T-cell (primary cell): ENCODE measurements around the gene ADAMTS16. TPM values are rescaled to one million over a fixed set of nuclear protein-coding genes. Genes with fewer than 3 reads are reported as not detected.

Experiments
- ATAC-seq, 4 experiments: fragments of 200-7000 bp in 3 of 4; fragments of 150-1000 bp in 1 of 4; cut with Tn5 transposase; replicated peaks in 1 of 4; 1 replicate in 3 of 4; 2 replicates in 1 of 4; pipeline ENCODE4 v1.10.0; 2021; ENCODE audit warnings: moderate library complexity in 3 of 4, mild to moderate bottlenecking in 2 of 4, moderate number of reproducible peaks in 1 of 4
- CTCF ChIA-PET, 2 donors: fragments of 300-600 bp; sonication (Branson Sonifier 250); formaldehyde crosslinking; loops; one replicate each; lab custom pipeline; 2022; ENCODE audit warnings: antibody characterized with exemption in 2 of 2; lab: Charles Lee
- POLR2A ChIA-PET, 2 donors: fragments of 300-600 bp; sonication (Branson Sonifier 250); formaldehyde crosslinking; loops; one replicate each; lab custom pipeline; 2022; ENCODE audit warnings: antibody characterized with exemption in 2 of 2; lab: Charles Lee
- DNase-seq, 35 experiments: peaks; one replicate each; pipeline versions ENCODE4 v3.0.0 to v3.0.0-alpha.2; 2013 to 2023
- H3K27ac ChIP-seq: one replicate; pipeline ENCODE4 v1.5.1; 2013; ENCODE audit warnings: low read length
- H3K27me3 ChIP-seq, 2 experiments: replicated peaks in 1 of 2; 1 replicate in 1 of 2; 2 replicates in 1 of 2; pipeline versions ENCODE4 v1.6.1 to v1.7.0; 2013; ENCODE audit warnings: low read length in 1 of 2, mixed read lengths in 1 of 2; ENCODE audit not compliant: control insufficient read depth in 2 of 2, insufficient read depth in 2 of 2; ENCODE audit errors: extremely low read depth in 1 of 2
- H3K36me3 ChIP-seq, 2 donors: 1 replicate in 1 of 2; 2 replicates in 1 of 2; pipeline versions ENCODE4 v1.6.1 to v1.7.0; 2013; ENCODE audit warnings: low read length in 1 of 2; ENCODE audit not compliant: control insufficient read depth in 2 of 2, insufficient read depth in 1 of 2; ENCODE audit errors: extremely low read depth in 1 of 2
- H3K4me1 ChIP-seq, 2 experiments: 1 replicate in 1 of 2; 2 replicates in 1 of 2; pipeline versions ENCODE4 v1.6.1 to v1.7.0; 2013; ENCODE audit warnings: low read length in 2 of 2, mixed read lengths in 1 of 2; ENCODE audit not compliant: insufficient read depth in 2 of 2, control insufficient read depth in 1 of 2; ENCODE audit errors: extremely low read depth in 1 of 2
- H3K4me3 ChIP-seq, 2 donors: 1 replicate in 1 of 2; 2 replicates in 1 of 2; pipeline versions ENCODE4 v1.5.1 to v1.7.0; 2013; ENCODE audit warnings: mild to moderate bottlenecking in 2 of 2, low read length in 1 of 2, moderate library complexity in 1 of 2; ENCODE audit not compliant: control insufficient read depth in 1 of 2; ENCODE audit errors: extremely low read depth in 1 of 2
- H3K9me3 ChIP-seq: 2 replicates; pipeline ENCODE4 v1.7.0; 2013
- H3K27ac Mint-ChIP-seq, 2 donors: one replicate each; pipeline ENCODE4 v1.8.0; 2020 to 2021; ENCODE audit warnings: mild to moderate bottlenecking in 2 of 2, mixed read lengths in 2 of 2
- H3K27me3 Mint-ChIP-seq, 2 donors: one replicate each; pipeline ENCODE4 v1.8.0; 2021 to 2022; ENCODE audit warnings: mixed read lengths in 2 of 2
- H3K36me3 Mint-ChIP-seq: one replicate; pipeline ENCODE4 v1.8.0; 2021; ENCODE audit warnings: mixed read lengths
- H3K4me1 Mint-ChIP-seq, 3 donors: one replicate each; pipeline ENCODE4 v1.8.0; 2020 to 2022; ENCODE audit warnings: mixed read lengths in 3 of 3, mild to moderate bottlenecking in 1 of 3
- H3K4me3 Mint-ChIP-seq, 3 donors: one replicate each; pipeline ENCODE4 v1.8.0; 2020 to 2022; ENCODE audit warnings: mild to moderate bottlenecking in 3 of 3, mixed read lengths in 3 of 3, moderate library complexity in 3 of 3
- H3K9me3 Mint-ChIP-seq, 3 donors: one replicate each; pipeline ENCODE4 v1.8.0; 2020 to 2022; ENCODE audit warnings: mixed read lengths in 3 of 3
- WGBS: methylation state at CpG from one replicate; pipeline ENCODE4 v1.1.5; 2013; ENCODE audit warnings: missing lambda C conversion rate; ENCODE audit not compliant: insufficient coverage; 5-methylcytosine and 5-hydroxymethylcytosine counted together
- total RNA-seq, 35 experiments: library from RNA in 6 of 35; stranded (reverse) in 6 of 35; fragments of 120-200 nt in 1 of 35; gene quantifications; one replicate each; pipeline versions ENCODE4 v1.2.1 to v1.2.4 and lab custom pipeline; 2013 to 2026

ADAMTS16 gene
- total RNA-seq, 5 donors from 2014 or later (not counting 1 experiment from before 2014, with no cell fraction given): 0.06 to 0.09 TPM; not detected in 3

- H3K27ac Mint-ChIP-seq: no peak overlapping the region
- CTCF ChIA-PET: no interaction called here
- H3K36me3 Mint-ChIP-seq: no peaks in the 10 kb centered on the region
- POLR2A ChIA-PET: no interaction called here
- no peaks in the 10 kb centered on the region for H3K9me3 ChIP-seq
- no peaks in the 10 kb centered on the region for H3K4me1 Mint-ChIP-seq
- ATAC-seq (no peak), DNase-seq (no peak)
- 75% methylated on average over 3 of the region's 11 CpGs for WGBS
- H3K27me3 Mint-ChIP-seq: peaks cover 7 to 9% of the 10 kb centered on the region in 2 donors
- no peak overlapping the region for H3K27ac ChIP-seq
- H3K4me1 ChIP-seq: no peaks in the 10 kb centered on the region
- H3K4me3 ChIP-seq: no peak overlapping the region
- no peak overlapping the region for H3K4me3 Mint-ChIP-seq
- peaks cover 3 to 4% (median 4%) of the 10 kb centered on the region in 3 donors for H3K9me3 Mint-ChIP-seq
- H3K27me3 ChIP-seq: no peaks in the 10 kb centered on the region
- H3K36me3 ChIP-seq: no peaks in the 10 kb centered on the region
Measured at GRCh38 chr5:5146530-5147160, 6.5 kb downstream of the ADAMTS16 start.

GRCh38 chr5:5149154-5149553 is 9.0 kb downstream of the ADAMTS16 start:
- no peak overlapping the region for H3K4me3 Mint-ChIP-seq
- CTCF ChIA-PET: no interaction called here
- Histone ChIP-seq H3K27ac (no peak overlapping the region), H3K4me3 (no peak overlapping the region), H3K36me3 (no peaks in the 10 kb centered on the region), H3K9me3 (no peaks in the 10 kb centered on the region), H3K4me1 (no peaks in the 10 kb centered on the region), H3K27me3 (no peaks in the 10 kb centered on the region)
- no CpG with 5 or more reads among the region's 1 CpG for WGBS
- peaks cover 4 to 5% (median 4%) of the 10 kb centered on the region in 3 donors for H3K9me3 Mint-ChIP-seq
- POLR2A ChIA-PET: no interaction called here
- ATAC-seq: no peak
- H3K4me1 Mint-ChIP-seq: no peaks in the 10 kb centered on the region
- no peak overlapping the region for H3K27ac Mint-ChIP-seq
- no peak for DNase-seq
- no peaks in the 10 kb centered on the region for H3K27me3 Mint-ChIP-seq
- H3K36me3 Mint-ChIP-seq: no peaks in the 10 kb centered on the region

- Histone ChIP-seq H3K9me3 (no peaks in the 10 kb centered on the region), H3K27ac (no peak overlapping the region), H3K4me3 (no peak overlapping the region), H3K27me3 (no peaks in the 10 kb centered on the region), H3K4me1 (no peaks in the 10 kb centered on the region), H3K36me3 (no peaks in the 10 kb centered on the region)
- no peaks in the 10 kb centered on the region for H3K36me3 Mint-ChIP-seq
- no peak for DNase-seq
- H3K9me3 Mint-ChIP-seq: peaks cover 4 to 11% (median 5%) of the 10 kb centered on the region in 3 donors
- H3K27me3 Mint-ChIP-seq: peaks cover 2 to 6% of the 10 kb centered on the region in 2 donors
- H3K4me1 Mint-ChIP-seq: peaks cover 0 to 8% (median 5%) of the 10 kb centered on the region in 3 donors
- CTCF ChIA-PET: no interaction called here
- POLR2A ChIA-PET: no interaction called here
- WGBS: no CpG with 5 or more reads among the region's 3 CpGs
- no peak overlapping the region for H3K4me3 Mint-ChIP-seq
- no peak overlapping the region for H3K27ac Mint-ChIP-seq
- ATAC-seq: no peak
Measured at GRCh38 chr5:5150667-5151066, 10.5 kb downstream of the ADAMTS16 start.

GRCh38 chr5:5154733-5155132 is 14.6 kb downstream of the ADAMTS16 start:
- Histone ChIP-seq H3K4me1 (no peaks in the 10 kb centered on the region), H3K9me3 (no peaks in the 10 kb centered on the region), H3K27me3 (no peaks in the 10 kb centered on the region), H3K4me3 (no peak overlapping the region), H3K27ac (no peak overlapping the region), H3K36me3 (no peaks in the 10 kb centered on the region)
- Mint-ChIP-seq H3K9me3 (peaks cover 4 to 11% (median 5%) of the 10 kb centered on the region in 3 donors), H3K27me3 (peaks cover 4 to 6% of the 10 kb centered on the region in 2 donors), H3K4me1 (peaks cover 0 to 11% (median 6%) of the 10 kb centered on the region in 3 donors), H3K36me3 (no peaks in the 10 kb centered on the region), H3K4me3 (no peak overlapping the region), H3K27ac (no peak overlapping the region)
- CTCF ChIA-PET: no interaction called here
- ATAC-seq (no peak), DNase-seq (no peak)
- POLR2A ChIA-PET: no interaction called here
- WGBS: 100% methylated on average over 1 of the region's 2 CpGs

GRCh38 chr5:5155617-5156016 is 15.5 kb downstream of the ADAMTS16 start:
- Mint-ChIP-seq H3K4me3 (no peak overlapping the region), H3K4me1 (peaks cover 0 to 11% (median 6%) of the 10 kb centered on the region in 3 donors), H3K9me3 (peaks cover 4 to 11% (median 5%) of the 10 kb centered on the region in 3 donors)

GRCh38 chr5:5156471-5157082 is 16.4 kb downstream of the ADAMTS16 start:
- Histone ChIP-seq H3K9me3 (no peaks in the 10 kb centered on the region), H3K27me3 (no peaks in the 10 kb centered on the region), H3K36me3 (no peaks in the 10 kb centered on the region), H3K4me3 (no peak overlapping the region), H3K27ac (no peak overlapping the region), H3K4me1 (no peaks in the 10 kb centered on the region)
- Mint-ChIP-seq H3K36me3 (no peaks in the 10 kb centered on the region), H3K4me1 (peaks cover 0 to 11% (median 6%) of the 10 kb centered on the region in 3 donors), H3K27ac (no peak overlapping the region), H3K4me3 (no peak overlapping the region), H3K27me3 (peaks cover 4 to 6% of the 10 kb centered on the region in 2 donors), H3K9me3 (peaks cover 0 to 7% (median 2%) of the 10 kb centered on the region in 3 donors)
- CTCF ChIA-PET: no interaction called here
- no peak for DNase-seq
- POLR2A ChIA-PET: no interaction called here
- WGBS: 100% methylated on average over 1 of the region's 3 CpGs
- ATAC-seq: no peak

More at GRCh38 chr5:5155617-5156016, 15.5 kb downstream of the ADAMTS16 start:
- Histone ChIP-seq H3K27ac (no peak overlapping the region), H3K4me1 (no peaks in the 10 kb centered on the region), H3K36me3 (no peaks in the 10 kb centered on the region), H3K9me3 (no peaks in the 10 kb centered on the region), H3K4me3 (no peak overlapping the region), H3K27me3 (no peaks in the 10 kb centered on the region)
- H3K36me3 Mint-ChIP-seq: no peaks in the 10 kb centered on the region
- DNase-seq (no peak), ATAC-seq (no peak)
- CTCF ChIA-PET: no interaction called here
- POLR2A ChIA-PET: no interaction called here
- 69% methylated on average over 1 of the region's 1 CpG for WGBS
- H3K27me3 Mint-ChIP-seq: peaks cover 4 to 6% of the 10 kb centered on the region in 2 donors
- H3K27ac Mint-ChIP-seq: no peak overlapping the region
